K562 (cell line): ENCODE measurements around the gene RPP25. TPM values are rescaled to one million over a fixed set of nuclear protein-coding genes. Genes with fewer than 3 reads are reported as not detected.

ENCODE experiments used
- CEBPG ChIP-seq, 3 experiments: fragments of 200-800 bp in 1 of 3; sonication (Bioruptor generic) in 1 of 3; sonication (generic) in 1 of 3; formaldehyde crosslinking in 1 of 3; IDR thresholded peaks in 2 of 3; conservative IDR thresholded peaks in 1 of 3; 2 replicates each; pipeline versions ENCODE4 v1.6.1 to v1.8.0; 2016 to 2022; ENCODE audit warnings: missing compliant biosample characterization in 2 of 3, missing genetic modification characterization in 2 of 3, mild to moderate bottlenecking in 1 of 3, missing genetic modification reagents in 1 of 3
- ETV1 ChIP-seq: fragments of 450-650 bp; conservative IDR thresholded peaks from 2 replicates; pipeline ENCODE4 v1.6.1; 2016; ENCODE audit warnings: missing genetic modification characterization, control low read depth, low read depth, missing compliant biosample characterization
- JUNB ChIP-seq: fragments of 450-650 bp; formaldehyde crosslinking; conservative IDR thresholded peaks from 2 replicates; pipeline ENCODE4 v1.4.0; 2020; ENCODE audit warnings: mild to moderate bottlenecking
- MEF2D ChIP-seq: conservative IDR thresholded peaks from 2 replicates; pipeline ENCODE4 v1.6.1; 2016; ENCODE audit warnings: low read depth, missing genetic modification characterization, missing compliant biosample characterization
- TGIF2 ChIP-seq: sonication (generic); formaldehyde crosslinking; IDR thresholded peaks from 2 replicates; pipeline ENCODE4 v1.8.1; 2022; ENCODE audit warnings: mild to moderate bottlenecking, missing genetic modification reagents, moderate library complexity
- ZC3H4 ChIP-seq: sonication (generic); formaldehyde crosslinking; IDR thresholded peaks from 2 replicates; pipeline ENCODE4 v1.9.0; 2021; ENCODE audit warnings: missing genetic modification reagents, borderline replicate concordance
- ZNF436 ChIP-seq: fragments of 250-450, 450-650 bp; sonication (Bioruptor Pico); formaldehyde crosslinking; IDR thresholded peaks from 2 replicates; pipeline ENCODE4 v1.7.0; 2020; ENCODE audit warnings: mild to moderate bottlenecking
- polyA plus RNA-seq, 8 experiments: library from polyadenylated mRNA; depleted of rRNA in 4 of 8; stranded (reverse) in 5 of 8; unstranded in 3 of 8; fragments of >200 nt; fragmentation: Nextera tagmentation in 2 of 8; fragmentation: Illumina TruSeq in 1 of 8; extraction: Ambion mirVana in 2 of 8; extraction: Trizol in 1 of 8; gene quantifications; 2 replicates each; pipeline versions ENCODE4 v1.2.1 to v1.2.3, GENCODE V29; 2011 to 2014; ENCODE audit warnings: inconsistent platforms in 1 of 8, missing spikeins in 1 of 8
- total RNA-seq, 7 experiments: library from RNA; depleted of rRNA in 6 of 7; stranded (reverse); fragments of >200 nt in 6 of 7; fragmentation: Illumina TruSeq in 2 of 7; extraction: Trizol in 2 of 7; gene quantifications; 2 replicates each; pipeline versions ENCODE4 v1.2.1 to v1.2.3, GENCODE V29; 2011 to 2021; ENCODE audit warnings: low replicate concordance in 1 of 7
- TF ChIP-seq, protein P1 (sequence below): fragments of 450-650 bp; IDR thresholded peaks from 2 replicates; pipeline ENCODE4 v1.6.1; 2016; ENCODE audit warnings: low read depth, mild to moderate bottlenecking, moderate library complexity
- TF ChIP-seq, protein P2 (sequence below), 2 experiments: fragments of 450-650 bp; IDR thresholded peaks; 2 replicates each; pipeline ENCODE4 v1.6.1; 2016; ENCODE audit warnings: mild to moderate bottlenecking in 2 of 2, borderline replicate concordance in 1 of 2, low read depth in 1 of 2, moderate library complexity in 1 of 2
- TF ChIP-seq, protein P3 (sequence below): fragments of 250-450 bp; sonication (Bioruptor Pico); IDR thresholded peaks from 2 replicates; pipeline ENCODE4 v1.5.0; 2021
- TF ChIP-seq, protein P4 (sequence below): sonication (generic); formaldehyde crosslinking; IDR thresholded peaks from 2 replicates; pipeline ENCODE4 v1.8.0; 2023; ENCODE audit warnings: mild to moderate bottlenecking, missing genetic modification reagents

The RPP25 gene
- total and polyA plus RNA-seq, 9 of the 15 experiments (the other 6 are each of a cell fraction or from before 2014, with no cell fraction given): 1.1 to 12.3 (median 5.6) TPM

DNA sequence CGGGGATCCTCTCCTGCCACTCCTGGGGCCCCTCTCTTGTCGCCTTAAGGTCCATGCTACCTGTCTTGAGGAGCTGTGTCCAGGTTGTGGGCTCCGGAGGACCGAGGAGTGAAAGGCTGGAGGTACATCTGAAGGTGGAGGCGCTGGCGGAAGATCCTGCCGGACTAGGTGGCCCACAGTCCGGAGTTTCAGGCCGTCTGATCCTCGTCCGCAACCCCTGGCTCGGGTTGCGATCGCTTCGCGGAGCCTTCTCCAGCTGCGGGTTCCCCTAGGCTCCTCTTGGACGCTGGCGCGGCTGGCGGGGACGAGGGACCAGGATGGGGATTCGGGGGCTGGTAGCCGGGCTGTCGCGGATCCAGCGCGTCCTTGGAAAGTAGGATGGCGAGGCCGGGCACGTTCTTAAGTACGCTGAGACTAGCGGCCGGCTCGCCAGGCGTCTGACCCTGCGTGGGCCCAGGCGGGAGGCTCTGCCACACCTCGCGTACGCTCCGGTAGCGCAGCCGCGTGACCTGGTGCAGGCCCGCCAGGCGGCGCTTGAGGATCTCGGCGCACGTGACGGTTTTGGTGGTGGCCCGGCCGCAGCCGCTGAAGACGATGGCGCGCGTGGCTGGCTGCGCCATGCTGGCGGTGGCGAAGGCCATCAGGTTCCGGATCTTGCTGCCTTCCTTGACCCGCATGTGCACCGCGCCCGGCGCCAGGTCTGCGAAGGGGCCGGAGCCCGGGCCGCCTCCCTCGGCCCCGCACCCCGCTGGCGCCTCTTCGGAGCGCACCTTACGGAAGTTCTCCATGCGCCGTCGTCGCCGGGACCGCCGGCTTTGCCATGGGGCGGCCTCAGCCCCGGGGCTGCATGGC is 550 bp downstream of the RPP25 start (continued):
- TF ChIP-seq, protein P1, sequence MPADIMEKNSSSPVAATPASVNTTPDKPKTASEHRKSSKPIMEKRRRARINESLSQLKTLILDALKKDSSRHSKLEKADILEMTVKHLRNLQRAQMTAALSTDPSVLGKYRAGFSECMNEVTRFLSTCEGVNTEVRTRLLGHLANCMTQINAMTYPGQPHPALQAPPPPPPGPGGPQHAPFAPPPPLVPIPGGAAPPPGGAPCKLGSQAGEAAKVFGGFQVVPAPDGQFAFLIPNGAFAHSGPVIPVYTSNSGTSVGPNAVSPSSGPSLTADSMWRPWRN: 0 out of 2 replicates have a peak, but pooled peaks have one; percentile 16
- TF ChIP-seq CEBPG (CRISPR knock-in tag; IDR thresholded peaks at IDR 0.05) (peak; percentile 78), CEBPG (tag; conservative IDR thresholded peaks at IDR 0.05 in 1 of 2, IDR thresholded peaks at IDR 0.05 in 1 of 2) (no peak), MEF2D (no peak), ETV1 (tag) (no peak; the same call in 1 of the 2 replicates), ZNF436 (CRISPR knock-in tag) (no peak), JUNB (no peak), ZC3H4 (CRISPR knock-in tag) (no peak), TGIF2 (CRISPR knock-in tag) (peak; percentile 96; the same call in 1 of the 2 replicates)
- TF ChIP-seq, protein P2, sequence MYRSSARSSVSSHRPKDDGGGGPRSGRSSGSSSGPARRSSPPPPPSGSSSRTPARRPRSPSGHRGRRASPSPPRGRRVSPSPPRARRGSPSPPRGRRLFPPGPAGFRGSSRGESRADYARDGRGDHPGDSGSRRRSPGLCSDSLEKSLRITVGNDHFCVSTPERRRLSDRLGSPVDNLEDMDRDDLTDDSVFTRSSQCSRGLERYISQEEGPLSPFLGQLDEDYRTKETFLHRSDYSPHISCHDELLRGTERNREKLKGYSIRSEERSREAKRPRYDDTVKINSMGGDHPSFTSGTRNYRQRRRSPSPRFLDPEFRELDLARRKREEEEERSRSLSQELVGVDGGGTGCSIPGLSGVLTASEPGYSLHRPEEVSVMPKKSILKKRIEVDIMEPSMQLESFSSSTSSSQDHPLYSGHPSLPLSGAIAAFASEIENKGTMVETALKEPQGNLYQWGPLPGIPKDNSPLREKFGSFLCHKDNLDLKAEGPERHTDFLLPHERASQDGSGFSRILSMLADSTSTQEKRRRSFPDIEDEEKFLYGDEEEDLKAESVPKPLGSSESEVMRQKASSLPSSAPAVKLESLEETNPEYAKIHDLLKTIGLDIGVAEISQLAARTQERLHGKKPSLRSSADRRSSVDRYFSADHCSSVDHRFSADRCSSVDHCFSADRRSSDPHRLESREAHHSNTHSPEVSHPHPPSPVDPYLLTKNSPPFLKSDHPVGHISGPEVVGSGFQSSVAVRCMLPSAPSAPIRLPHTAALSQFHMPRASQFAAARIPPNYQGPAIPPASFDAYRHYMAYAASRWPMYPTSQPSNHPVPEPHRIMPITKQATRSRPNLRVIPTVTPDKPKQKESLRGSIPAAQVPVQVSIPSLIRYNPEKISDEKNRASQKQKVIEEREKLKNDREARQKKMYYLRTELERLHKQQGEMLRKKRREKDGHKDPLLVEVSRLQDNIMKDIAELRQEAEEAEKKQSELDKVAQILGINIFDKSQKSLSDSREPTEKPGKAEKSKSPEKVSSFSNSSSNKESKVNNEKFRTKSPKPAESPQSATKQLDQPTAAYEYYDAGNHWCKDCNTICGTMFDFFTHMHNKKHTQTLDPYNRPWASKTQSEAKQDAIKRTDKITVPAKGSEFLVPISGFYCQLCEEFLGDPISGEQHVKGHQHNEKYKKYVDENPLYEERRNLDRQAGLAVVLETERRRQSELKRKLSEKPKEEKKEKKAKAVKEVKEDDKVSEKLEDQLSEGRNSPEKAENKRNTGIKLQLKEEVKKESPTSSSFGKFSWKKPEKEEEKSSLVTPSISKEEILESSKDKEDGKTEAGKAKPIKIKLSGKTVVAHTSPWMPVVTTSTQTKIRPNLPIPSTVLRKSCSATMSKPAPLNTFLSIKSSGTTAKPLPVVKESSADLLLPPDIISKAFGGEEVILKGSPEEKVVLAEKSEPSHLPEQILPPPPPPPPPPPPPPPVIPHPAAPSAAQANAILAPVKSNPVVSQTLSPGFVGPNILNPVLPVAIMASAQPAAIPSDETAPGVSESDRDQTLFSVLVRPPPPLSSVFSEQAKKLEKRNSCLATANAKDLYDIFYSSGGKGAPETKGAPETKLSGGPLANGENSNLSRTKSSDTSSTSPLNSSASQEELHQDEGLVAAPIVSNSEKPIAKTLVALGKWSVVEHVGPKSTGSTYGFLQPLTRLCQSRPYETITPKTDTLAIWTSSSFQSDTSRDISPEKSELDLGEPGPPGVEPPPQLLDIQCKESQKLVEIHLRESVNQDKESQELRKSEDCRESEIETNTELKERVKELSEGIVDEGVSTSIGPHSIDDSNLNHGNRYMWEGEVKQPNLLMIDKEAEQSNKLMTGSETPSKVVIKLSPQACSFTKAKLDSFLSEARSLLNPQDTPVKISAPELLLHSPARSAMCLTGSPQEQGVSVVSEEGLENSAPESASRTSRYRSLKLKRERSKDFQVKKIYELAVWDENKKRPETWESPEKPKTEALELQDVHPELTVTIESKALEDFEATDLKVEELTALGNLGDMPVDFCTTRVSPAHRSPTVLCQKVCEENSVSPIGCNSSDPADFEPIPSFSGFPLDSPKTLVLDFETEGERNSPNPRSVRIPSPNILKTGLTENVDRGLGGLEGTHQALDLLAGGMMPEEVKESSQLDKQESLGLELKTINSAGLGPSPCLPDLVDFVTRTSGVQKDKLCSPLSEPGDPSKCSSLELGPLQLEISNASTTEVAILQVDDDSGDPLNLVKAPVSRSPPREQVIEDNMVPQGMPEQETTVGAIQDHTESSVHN (IDR thresholded peaks at IDR 0.05; ENCODE audit: borderline replicate concordance in 1 of 2, low read depth in 1 of 2): no peak
- TF ChIP-seq, protein P3, sequence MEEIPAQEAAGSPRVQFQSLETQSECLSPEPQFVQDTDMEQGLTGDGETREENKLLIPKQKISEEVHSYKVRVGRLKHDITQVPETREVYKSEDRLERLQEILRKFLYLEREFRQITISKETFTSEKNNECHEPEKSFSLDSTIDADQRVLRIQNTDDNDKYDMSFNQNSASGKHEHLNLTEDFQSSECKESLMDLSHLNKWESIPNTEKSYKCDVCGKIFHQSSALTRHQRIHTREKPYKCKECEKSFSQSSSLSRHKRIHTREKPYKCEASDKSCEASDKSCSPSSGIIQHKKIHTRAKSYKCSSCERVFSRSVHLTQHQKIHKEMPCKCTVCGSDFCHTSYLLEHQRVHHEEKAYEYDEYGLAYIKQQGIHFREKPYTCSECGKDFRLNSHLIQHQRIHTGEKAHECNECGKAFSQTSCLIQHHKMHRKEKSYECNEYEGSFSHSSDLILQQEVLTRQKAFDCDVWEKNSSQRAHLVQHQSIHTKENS (CRISPR knock-in tag): no peak
- TF ChIP-seq, protein P4, sequence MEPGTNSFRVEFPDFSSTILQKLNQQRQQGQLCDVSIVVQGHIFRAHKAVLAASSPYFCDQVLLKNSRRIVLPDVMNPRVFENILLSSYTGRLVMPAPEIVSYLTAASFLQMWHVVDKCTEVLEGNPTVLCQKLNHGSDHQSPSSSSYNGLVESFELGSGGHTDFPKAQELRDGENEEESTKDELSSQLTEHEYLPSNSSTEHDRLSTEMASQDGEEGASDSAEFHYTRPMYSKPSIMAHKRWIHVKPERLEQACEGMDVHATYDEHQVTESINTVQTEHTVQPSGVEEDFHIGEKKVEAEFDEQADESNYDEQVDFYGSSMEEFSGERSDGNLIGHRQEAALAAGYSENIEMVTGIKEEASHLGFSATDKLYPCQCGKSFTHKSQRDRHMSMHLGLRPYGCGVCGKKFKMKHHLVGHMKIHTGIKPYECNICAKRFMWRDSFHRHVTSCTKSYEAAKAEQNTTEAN: peak; percentile 97
